Liver (tissue), 9 donors: Measurements from ENCODE around the gene ASPSCR1. TPM values are rescaled to one million over a fixed set of nuclear protein-coding genes. Genes with fewer than 3 reads are reported as not detected.

ENCODE experiments used
- DNase-seq: peaks from one replicate; pipeline ENCODE4 v3.0.0-alpha.2; 2017; ENCODE audit warnings: low spot score
- H3K27ac ChIP-seq, 2 donors: one replicate each; pipeline ENCODE4 v1.7.0; 2013; ENCODE audit warnings: inconsistent platforms in 2 of 2, low read length in 2 of 2, control low read depth in 1 of 2, low read depth in 1 of 2, mild to moderate bottlenecking in 1 of 2
- H3K27me3 ChIP-seq, 4 donors: one replicate each; pipeline versions ENCODE4 v1.6.1 to v1.7.0; 2013; ENCODE audit warnings: low read length in 3 of 4, inconsistent platforms in 1 of 4, mild to moderate bottlenecking in 1 of 4, moderate library complexity in 1 of 4; ENCODE audit not compliant: control insufficient read depth in 4 of 4, insufficient read depth in 4 of 4
- H3K36me3 ChIP-seq, 4 donors: one replicate each; pipeline versions ENCODE4 v1.6.1 to v1.7.0; 2013; ENCODE audit warnings: low read length in 3 of 4, mild to moderate bottlenecking in 3 of 4, low read depth in 1 of 4, moderate library complexity in 1 of 4; ENCODE audit not compliant: control insufficient read depth in 4 of 4, insufficient read depth in 3 of 4
- H3K4me1 ChIP-seq, 4 donors: one replicate each; pipeline versions ENCODE4 v1.6.1 to v1.7.0; 2013; ENCODE audit warnings: low read length in 3 of 4, mild to moderate bottlenecking in 3 of 4, moderate library complexity in 1 of 4; ENCODE audit not compliant: control insufficient read depth in 4 of 4, insufficient read depth in 4 of 4
- H3K4me3 ChIP-seq, 3 donors: one replicate each; pipeline versions ENCODE4 v1.6.1 to v1.7.0; 2013; ENCODE audit warnings: low read length in 3 of 3, control low read depth in 1 of 3, low read depth in 1 of 3, mild to moderate bottlenecking in 1 of 3
- H3K9ac ChIP-seq, 2 donors: one replicate each; pipeline ENCODE4 v1.7.0; 2013; ENCODE audit warnings: low read length in 2 of 2, mild to moderate bottlenecking in 2 of 2, moderate library complexity in 2 of 2, control low read depth in 1 of 2, low read depth in 1 of 2
- H3K9me3 ChIP-seq, 4 donors: one replicate each; pipeline versions ENCODE4 v1.6.1 to v1.7.0; 2013; ENCODE audit warnings: low read length in 3 of 4; ENCODE audit not compliant: control insufficient read depth in 4 of 4
- EGR1 ChIP-seq, 2 donors: IDR thresholded peaks; 2 replicates each; pipeline ENCODE4 v1.6.1; 2016 to 2018; ENCODE audit warnings: antibody characterized with exemption in 2 of 2, low read depth in 2 of 2
- FOXA1 ChIP-seq: IDR thresholded peaks from 2 replicates; pipeline ENCODE4 v1.6.1; 2016; ENCODE audit warnings: antibody characterized with exemption
- FOXA2 ChIP-seq: IDR thresholded peaks from 2 replicates; pipeline ENCODE4 v1.6.1; 2016; ENCODE audit warnings: antibody characterized with exemption
- GABPA ChIP-seq, 2 donors: IDR thresholded peaks in 1 of 2; conservative IDR thresholded peaks in 1 of 2; 2 replicates each; pipeline ENCODE4 v1.6.1; 2016; ENCODE audit warnings: antibody characterized with exemption in 2 of 2, mild to moderate bottlenecking in 1 of 2, moderate library complexity in 1 of 2
- HNF4A ChIP-seq, 2 donors: conservative IDR thresholded peaks; 2 replicates each; pipeline ENCODE4 v1.6.1; 2016; ENCODE audit warnings: antibody characterized with exemption in 2 of 2, mild to moderate bottlenecking in 2 of 2
- HNF4G ChIP-seq: IDR thresholded peaks from 2 replicates; pipeline ENCODE4 v1.6.1; 2016; ENCODE audit warnings: antibody characterized with exemption
- JUND ChIP-seq, 2 donors: IDR thresholded peaks; 2 replicates each; pipeline ENCODE4 v1.6.1; 2016; ENCODE audit warnings: antibody characterized with exemption in 2 of 2
- NR2F2 ChIP-seq: IDR thresholded peaks from 2 replicates; pipeline ENCODE4 v1.6.1; 2016; ENCODE audit warnings: antibody characterized with exemption
- RAD21 ChIP-seq, 2 donors: IDR thresholded peaks; 2 replicates each; pipeline ENCODE4 v1.6.1; 2016; ENCODE audit warnings: antibody characterized with exemption in 2 of 2, mild to moderate bottlenecking in 2 of 2
- RXRA ChIP-seq, 2 donors: IDR thresholded peaks; 2 replicates each; pipeline ENCODE4 v1.6.1; 2017 to 2018; ENCODE audit warnings: antibody characterized with exemption in 2 of 2, mild to moderate bottlenecking in 1 of 2
- SP1 ChIP-seq: IDR thresholded peaks from 2 replicates; pipeline ENCODE4 v1.6.1; 2018; ENCODE audit warnings: antibody characterized with exemption, mild to moderate bottlenecking
- TAF1 ChIP-seq: conservative IDR thresholded peaks from 2 replicates; pipeline ENCODE4 v1.6.1; 2016; ENCODE audit warnings: antibody characterized with exemption, mild to moderate bottlenecking
- YY1 ChIP-seq: IDR thresholded peaks from 2 replicates; pipeline ENCODE4 v1.6.1; 2016; ENCODE audit warnings: antibody characterized with exemption, mild to moderate bottlenecking
- WGBS: extraction: QIAGEN DNeasy Blood & Tissue Kit; methylation state at CpG from one replicate; pipeline ENCODE4 v1.1.7; 2013; 5-methylcytosine and 5-hydroxymethylcytosine counted together
- polyA plus RNA-seq, 2 donors: library from polyadenylated mRNA; stranded (reverse) in 1 of 2; unstranded in 1 of 2; fragments of 200-250 nt in 1 of 2; fragments of >200 nt in 1 of 2; fragmentation: Nextera tagmentation in 1 of 2; extraction: Ambion mirVana in 1 of 2; gene quantifications; one replicate each; pipeline versions ENCODE4 v1.2.1 to v1.2.3, GENCODE V29; 2013 to 2015
- total RNA-seq, 2 donors: library from RNA; depleted of rRNA; stranded (reverse); fragments of >200 nt; gene quantifications; one replicate each; pipeline ENCODE4 v1.2.3, GENCODE V29; 2014
- TF ChIP-seq, protein P1 (sequence below): IDR thresholded peaks from 2 replicates; pipeline ENCODE4 v1.6.1; 2016; ENCODE audit warnings: antibody characterized with exemption
- TF ChIP-seq, protein P2 (sequence below): IDR thresholded peaks from 2 replicates; pipeline ENCODE4 v1.6.1; 2016; ENCODE audit warnings: antibody characterized with exemption
- TF ChIP-seq, protein P3 (sequence below): fragments of 150-350 bp; IDR thresholded peaks from 2 replicates; pipeline ENCODE4 v1.5.1; 2017; ENCODE audit warnings: improper control_type of control experiment, low read depth, low read length; ENCODE audit not compliant: missing input control
- TF ChIP-seq, protein P4 (sequence below): IDR thresholded peaks from 2 replicates; pipeline ENCODE4 v1.6.1; 2016; ENCODE audit warnings: antibody characterized with exemption, mild to moderate bottlenecking
- TF ChIP-seq, protein P5 (sequence below): IDR thresholded peaks from 2 replicates; pipeline ENCODE4 v1.6.1; 2016; ENCODE audit warnings: antibody characterized with exemption
- donor health status: healthy.
- donor health status: healthy.
- donor health status: healthy.
- donor health status: healthy.
- donor health status: healthy.

Gene ASPSCR1
- total and polyA plus RNA-seq, 4 donors = 17.8 to 26.2 (median 20.4) TPM

DNA sequence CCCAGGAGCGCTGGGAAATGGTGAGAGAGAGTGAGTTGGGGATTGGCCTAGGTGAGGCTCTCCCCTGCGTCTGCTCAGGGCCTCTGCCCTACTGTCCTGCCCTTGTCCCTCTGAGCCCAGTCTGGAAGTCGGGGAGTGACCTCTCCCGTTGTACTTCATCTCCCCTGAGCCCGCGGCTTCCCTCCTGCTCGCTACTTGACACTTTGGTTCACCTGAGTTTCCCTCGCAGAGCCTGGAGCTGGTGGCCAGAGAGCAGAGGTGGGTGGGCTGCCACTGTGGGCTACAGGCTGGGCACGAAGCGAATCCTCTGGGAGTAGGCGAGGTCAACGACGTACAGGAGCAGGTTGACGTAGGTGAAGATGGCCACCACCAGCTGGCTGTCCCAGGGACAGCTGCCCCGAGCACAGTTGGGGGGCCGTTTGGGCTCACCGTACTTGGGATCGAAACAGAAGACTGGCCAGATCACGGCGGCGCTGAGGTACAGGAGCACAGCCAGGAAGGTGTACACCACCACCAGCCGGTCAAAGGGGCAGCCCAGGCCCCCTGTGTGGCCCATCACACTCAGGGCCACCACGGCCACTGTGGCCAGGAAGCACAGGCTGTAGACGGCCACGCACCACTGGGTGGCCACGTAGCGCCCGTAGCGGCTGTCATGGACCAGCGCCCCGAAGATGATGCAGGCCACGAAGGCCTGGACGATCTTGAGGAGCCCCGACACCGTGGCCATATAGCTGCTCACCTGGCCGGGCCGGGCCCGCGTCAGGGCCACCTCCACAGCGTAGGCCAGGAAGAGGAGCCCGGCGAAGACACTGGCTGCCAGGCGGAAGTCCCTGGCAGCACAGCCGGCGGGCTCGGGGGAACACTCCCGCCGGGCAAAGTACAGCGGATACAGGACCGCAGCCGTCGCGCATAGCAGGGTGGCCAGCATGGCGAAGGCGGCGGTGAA lies 36.6 kb upstream of the ASPSCR1 start:
- peaks cover 6 to 10% (median 6%) of the 10 kb centered on the region in 4 donors for H3K4me1 ChIP-seq
- no peaks in the 10 kb centered on the region for H3K9me3 ChIP-seq
- no peak overlapping the region for H3K27ac ChIP-seq
- no peak for DNase-seq
- no peak overlapping the region for H3K9ac ChIP-seq
- 92% methylated on average over 56 of the region's 56 CpGs for WGBS
- no peak overlapping the region for H3K4me3 ChIP-seq
- no peaks in the 10 kb centered on the region for H3K27me3 ChIP-seq
- no peak for TF ChIP-seq TAF1
- TF ChIP-seq FOXA2 = no peak
- TF ChIP-seq, protein P1, sequence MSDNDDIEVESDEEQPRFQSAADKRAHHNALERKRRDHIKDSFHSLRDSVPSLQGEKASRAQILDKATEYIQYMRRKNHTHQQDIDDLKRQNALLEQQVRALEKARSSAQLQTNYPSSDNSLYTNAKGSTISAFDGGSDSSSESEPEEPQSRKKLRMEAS = no peak
- TF ChIP-seq JUND (IDR thresholded peaks at IDR 0.05) = no peak
- no peak for TF ChIP-seq HNF4G
- TF ChIP-seq GABPA (IDR thresholded peaks at IDR 0.05 in 1 of 2, conservative IDR thresholded peaks at IDR 0.05 in 1 of 2) = no peak
- TF ChIP-seq, protein P2, sequence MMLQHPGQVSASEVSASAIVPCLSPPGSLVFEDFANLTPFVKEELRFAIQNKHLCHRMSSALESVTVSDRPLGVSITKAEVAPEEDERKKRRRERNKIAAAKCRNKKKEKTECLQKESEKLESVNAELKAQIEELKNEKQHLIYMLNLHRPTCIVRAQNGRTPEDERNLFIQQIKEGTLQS = no peak
- TF ChIP-seq, protein P3, sequence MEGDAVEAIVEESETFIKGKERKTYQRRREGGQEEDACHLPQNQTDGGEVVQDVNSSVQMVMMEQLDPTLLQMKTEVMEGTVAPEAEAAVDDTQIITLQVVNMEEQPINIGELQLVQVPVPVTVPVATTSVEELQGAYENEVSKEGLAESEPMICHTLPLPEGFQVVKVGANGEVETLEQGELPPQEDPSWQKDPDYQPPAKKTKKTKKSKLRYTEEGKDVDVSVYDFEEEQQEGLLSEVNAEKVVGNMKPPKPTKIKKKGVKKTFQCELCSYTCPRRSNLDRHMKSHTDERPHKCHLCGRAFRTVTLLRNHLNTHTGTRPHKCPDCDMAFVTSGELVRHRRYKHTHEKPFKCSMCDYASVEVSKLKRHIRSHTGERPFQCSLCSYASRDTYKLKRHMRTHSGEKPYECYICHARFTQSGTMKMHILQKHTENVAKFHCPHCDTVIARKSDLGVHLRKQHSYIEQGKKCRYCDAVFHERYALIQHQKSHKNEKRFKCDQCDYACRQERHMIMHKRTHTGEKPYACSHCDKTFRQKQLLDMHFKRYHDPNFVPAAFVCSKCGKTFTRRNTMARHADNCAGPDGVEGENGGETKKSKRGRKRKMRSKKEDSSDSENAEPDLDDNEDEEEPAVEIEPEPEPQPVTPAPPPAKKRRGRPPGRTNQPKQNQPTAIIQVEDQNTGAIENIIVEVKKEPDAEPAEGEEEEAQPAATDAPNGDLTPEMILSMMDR = no peak
- no peak for TF ChIP-seq EGR1 (IDR thresholded peaks at IDR 0.05; ENCODE audit: low read depth in 2 of 2)
- TF ChIP-seq, protein P4, sequence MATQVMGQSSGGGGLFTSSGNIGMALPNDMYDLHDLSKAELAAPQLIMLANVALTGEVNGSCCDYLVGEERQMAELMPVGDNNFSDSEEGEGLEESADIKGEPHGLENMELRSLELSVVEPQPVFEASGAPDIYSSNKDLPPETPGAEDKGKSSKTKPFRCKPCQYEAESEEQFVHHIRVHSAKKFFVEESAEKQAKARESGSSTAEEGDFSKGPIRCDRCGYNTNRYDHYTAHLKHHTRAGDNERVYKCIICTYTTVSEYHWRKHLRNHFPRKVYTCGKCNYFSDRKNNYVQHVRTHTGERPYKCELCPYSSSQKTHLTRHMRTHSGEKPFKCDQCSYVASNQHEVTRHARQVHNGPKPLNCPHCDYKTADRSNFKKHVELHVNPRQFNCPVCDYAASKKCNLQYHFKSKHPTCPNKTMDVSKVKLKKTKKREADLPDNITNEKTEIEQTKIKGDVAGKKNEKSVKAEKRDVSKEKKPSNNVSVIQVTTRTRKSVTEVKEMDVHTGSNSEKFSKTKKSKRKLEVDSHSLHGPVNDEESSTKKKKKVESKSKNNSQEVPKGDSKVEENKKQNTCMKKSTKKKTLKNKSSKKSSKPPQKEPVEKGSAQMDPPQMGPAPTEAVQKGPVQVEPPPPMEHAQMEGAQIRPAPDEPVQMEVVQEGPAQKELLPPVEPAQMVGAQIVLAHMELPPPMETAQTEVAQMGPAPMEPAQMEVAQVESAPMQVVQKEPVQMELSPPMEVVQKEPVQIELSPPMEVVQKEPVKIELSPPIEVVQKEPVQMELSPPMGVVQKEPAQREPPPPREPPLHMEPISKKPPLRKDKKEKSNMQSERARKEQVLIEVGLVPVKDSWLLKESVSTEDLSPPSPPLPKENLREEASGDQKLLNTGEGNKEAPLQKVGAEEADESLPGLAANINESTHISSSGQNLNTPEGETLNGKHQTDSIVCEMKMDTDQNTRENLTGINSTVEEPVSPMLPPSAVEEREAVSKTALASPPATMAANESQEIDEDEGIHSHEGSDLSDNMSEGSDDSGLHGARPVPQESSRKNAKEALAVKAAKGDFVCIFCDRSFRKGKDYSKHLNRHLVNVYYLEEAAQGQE = no peak
- no peak for TF ChIP-seq RXRA (IDR thresholded peaks at IDR 0.05)
- no peak for TF ChIP-seq RAD21 (IDR thresholded peaks at IDR 0.05)
- no peak for TF ChIP-seq FOXA1
- no peak for TF ChIP-seq NR2F2
- no peak for TF ChIP-seq YY1
- no peak for TF ChIP-seq SP1
- TF ChIP-seq, protein P5, sequence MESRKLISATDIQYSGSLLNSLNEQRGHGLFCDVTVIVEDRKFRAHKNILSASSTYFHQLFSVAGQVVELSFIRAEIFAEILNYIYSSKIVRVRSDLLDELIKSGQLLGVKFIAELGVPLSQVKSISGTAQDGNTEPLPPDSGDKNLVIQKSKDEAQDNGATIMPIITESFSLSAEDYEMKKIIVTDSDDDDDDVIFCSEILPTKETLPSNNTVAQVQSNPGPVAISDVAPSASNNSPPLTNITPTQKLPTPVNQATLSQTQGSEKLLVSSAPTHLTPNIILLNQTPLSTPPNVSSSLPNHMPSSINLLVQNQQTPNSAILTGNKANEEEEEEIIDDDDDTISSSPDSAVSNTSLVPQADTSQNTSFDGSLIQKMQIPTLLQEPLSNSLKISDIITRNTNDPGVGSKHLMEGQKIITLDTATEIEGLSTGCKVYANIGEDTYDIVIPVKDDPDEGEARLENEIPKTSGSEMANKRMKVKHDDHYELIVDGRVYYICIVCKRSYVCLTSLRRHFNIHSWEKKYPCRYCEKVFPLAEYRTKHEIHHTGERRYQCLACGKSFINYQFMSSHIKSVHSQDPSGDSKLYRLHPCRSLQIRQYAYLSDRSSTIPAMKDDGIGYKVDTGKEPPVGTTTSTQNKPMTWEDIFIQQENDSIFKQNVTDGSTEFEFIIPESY = no peak
- no peak for TF ChIP-seq HNF4A (conservative IDR thresholded peaks at IDR 0.05)
- no peaks in the 10 kb centered on the region for H3K36me3 ChIP-seq
